Esophagus muscularis mucosa (tissue), 4 donors: Measurements from ENCODE around the gene PGAM2. TPM values are rescaled to one million over a fixed set of nuclear protein-coding genes. Genes with fewer than 3 reads are reported as not detected.
"Not testable (repeated sequence)": the region's sequence is repeated elsewhere in the genome, so short reads cannot be mapped to it uniquely, and the experiment has no call there.

Experiments used
- DNase-seq: peaks from one replicate; pipeline ENCODE4 v3.0.0-alpha.2; 2017; ENCODE audit errors: extremely low spot score
- H3K27ac ChIP-seq, 4 donors: fragments of 200-600 bp; sonication (generic); replicated peaks in 1 of 4; 1 replicate in 3 of 4; 2 replicates in 1 of 4; pipeline ENCODE4 v1.5.1; 2016 to 2019; ENCODE audit warnings: mild to moderate bottlenecking in 1 of 4
- H3K27me3 ChIP-seq, 4 donors: fragments of 200-600 bp; sonication (generic); one replicate each; pipeline versions ENCODE4 v1.5.1 to v1.6.0; 2016 to 2019
- H3K36me3 ChIP-seq, 4 donors: fragments of 200-600 bp; sonication (generic); one replicate each; pipeline ENCODE4 v1.5.1; 2016 to 2019
- H3K4me1 ChIP-seq, 4 donors: fragments of 200-600 bp; sonication (generic); one replicate each; pipeline ENCODE4 v1.5.1; 2016 to 2019
- H3K4me3 ChIP-seq, 4 donors: fragments of 200-600 bp; sonication (generic); 1 replicate in 2 of 4; 2 replicates in 2 of 4; pipeline ENCODE4 v1.5.1; 2016 to 2019; ENCODE audit warnings: mild to moderate bottlenecking in 4 of 4, moderate library complexity in 1 of 4
- H3K9me3 ChIP-seq, 4 donors: fragments of 200-600 bp; sonication (generic); 1 replicate in 3 of 4; 2 replicates in 1 of 4; pipeline ENCODE4 v1.5.1; 2016 to 2019
- POLR2AphosphoS5 ChIP-seq, 2 donors: sonication (generic); formaldehyde crosslinking; IDR thresholded peaks; one replicate each; pipeline ENCODE4 v1.6.1; 2017; ENCODE audit warnings: antibody characterized with exemption in 2 of 2
- WGBS: methylation state at CpG from one replicate; pipeline ENCODE4 v1.1.5; 2018; 5-methylcytosine and 5-hydroxymethylcytosine counted together
- intact Hi-C: fragments of 100-400 bp; cut with DNase I; formaldehyde crosslinking; loops from one replicate; pipeline ENCODE4 v1.15.1; 2023
- total RNA-seq, 4 donors: library from RNA; depleted of rRNA; stranded (reverse); fragments of >200 nt; gene quantifications; one replicate each; pipeline versions ENCODE4 v1.1.0 to v1.2.1, GENCODE V29; 2016
- TF ChIP-seq, protein P1 (sequence below), 3 experiments: fragments of 200-600 bp in 2 of 3; fragments of 450-650 bp in 1 of 3; sonication (generic) in 2 of 3; IDR thresholded peaks; one replicate each; pipeline ENCODE4 v1.5.1; 2017 to 2019; ENCODE audit warnings: antibody characterized with exemption in 3 of 3, mild to moderate bottlenecking in 2 of 3, moderate library complexity in 1 of 3

The PGAM2 gene
- total RNA-seq, 4 donors from 2014 or later, result 0.52 to 1.8 (median 0.66) TPM; not detected in 1

DNA sequence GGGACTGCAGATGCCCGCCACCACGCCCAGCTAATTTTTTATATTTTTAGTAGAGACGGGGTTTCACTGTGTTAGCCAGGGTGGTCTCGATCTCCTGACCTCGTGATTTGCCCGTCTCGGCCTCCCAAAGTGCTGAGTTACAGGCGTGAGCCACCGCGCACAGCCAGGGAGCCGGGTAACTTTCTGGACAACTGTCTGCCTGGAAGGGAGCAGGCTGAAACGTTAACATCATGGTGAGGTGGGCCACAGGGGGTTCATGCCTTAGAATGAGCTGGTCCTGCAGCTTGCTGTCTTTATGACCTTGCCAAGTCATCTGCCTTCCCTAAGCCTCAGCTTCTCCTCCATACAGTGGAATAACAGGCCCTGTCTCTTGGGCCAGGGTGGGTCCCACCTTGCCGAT is 34.0 kb downstream of the PGAM2 start:
- H3K4me3 ChIP-seq, intact Hi-C loops, H3K27ac ChIP-seq, H3K27me3 ChIP-seq, H3K36me3 ChIP-seq, H3K4me1 ChIP-seq, H3K9me3 ChIP-seq, DNase-seq: not testable (repeated sequence)
- WGBS, result 93% methylated on average over 11 of the region's 13 CpGs

DNA sequence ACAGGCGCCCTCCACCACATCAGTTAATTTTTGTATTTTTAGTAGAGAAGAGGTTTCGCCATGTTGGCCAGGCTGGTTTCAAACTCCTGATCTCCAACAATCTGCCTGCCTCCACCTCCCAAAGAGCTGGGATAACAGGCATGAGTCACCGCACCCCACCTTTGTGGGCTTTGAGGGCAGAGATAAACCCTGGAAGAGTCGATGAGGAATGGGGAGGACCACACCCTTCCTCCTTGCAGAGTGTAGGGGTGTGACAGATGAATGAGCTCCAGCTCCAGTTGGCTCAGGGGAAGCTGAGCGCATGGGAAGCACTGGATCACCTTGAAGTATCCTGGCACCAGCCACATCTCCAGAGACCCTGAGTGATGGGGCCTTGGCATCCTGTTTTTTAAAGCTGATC is 35.3 kb downstream of the PGAM2 start:
- H3K4me1 ChIP-seq, intact Hi-C loops, H3K27ac ChIP-seq, DNase-seq, H3K36me3 ChIP-seq, H3K4me3 ChIP-seq, H3K27me3 ChIP-seq, H3K9me3 ChIP-seq: not testable (repeated sequence)
- WGBS, result no CpG with 5 or more reads among the region's 5 CpGs

DNA sequence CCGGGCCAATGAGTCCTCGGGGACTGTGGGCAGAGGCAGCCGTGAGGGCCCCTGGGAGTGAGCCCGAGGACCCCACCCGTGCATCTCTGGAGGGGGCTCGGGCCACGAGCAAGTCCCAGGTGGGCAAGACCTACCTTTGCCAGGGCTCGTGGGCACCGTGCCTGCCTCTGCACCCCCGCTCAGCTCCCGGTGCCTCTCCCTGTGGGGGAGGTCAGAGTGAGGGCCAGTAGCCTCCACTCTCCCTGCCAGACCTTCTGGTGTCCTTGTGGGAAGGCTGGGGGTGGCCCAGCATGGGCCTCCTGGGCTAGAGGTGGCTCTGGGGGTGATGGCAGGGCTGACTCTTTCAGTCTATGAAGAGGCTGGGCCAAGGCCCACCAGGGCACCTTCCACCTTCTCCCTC is 35.9 kb downstream of the PGAM2 start:
- H3K27ac ChIP-seq, intact Hi-C loops, H3K4me3 ChIP-seq, H3K27me3 ChIP-seq, H3K36me3 ChIP-seq, H3K9me3 ChIP-seq, H3K4me1 ChIP-seq, DNase-seq: not testable (repeated sequence)
- WGBS, result 78% methylated on average over 4 of the region's 11 CpGs

DNA sequence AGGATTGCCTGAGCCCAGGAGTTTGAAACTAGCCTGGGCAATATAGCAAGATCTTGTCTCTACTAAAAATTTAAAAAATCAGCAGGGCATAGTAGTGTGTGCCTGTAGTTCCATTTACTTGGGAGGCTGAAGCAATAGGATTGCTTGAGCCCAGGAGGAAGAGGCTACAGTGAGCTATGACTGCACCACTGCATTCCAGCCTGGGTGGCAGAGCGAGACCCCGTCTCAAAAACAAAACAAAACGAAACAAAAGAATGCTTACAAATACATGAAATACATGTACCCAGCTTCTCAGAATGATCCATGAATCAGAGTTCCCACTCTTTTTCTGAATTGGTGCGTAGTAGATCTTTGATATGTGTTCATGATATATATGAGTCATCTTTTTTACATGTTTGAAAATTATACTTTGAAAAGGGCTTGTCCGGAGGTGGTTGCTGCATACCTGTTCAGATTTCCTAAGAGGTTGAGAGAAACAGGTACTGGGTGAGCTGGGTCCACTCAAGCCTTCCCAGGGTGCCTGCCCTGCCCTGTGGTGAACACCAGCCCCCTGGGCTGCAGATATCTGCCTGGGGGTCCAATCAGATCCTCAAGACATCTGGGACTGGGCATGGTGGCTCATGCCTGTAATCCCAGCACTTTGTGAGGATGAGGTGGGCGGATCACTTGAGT is 42.4 kb downstream of the PGAM2 start:
- H3K4me1 ChIP-seq, result peaks cover 11 to 17% (median 14%) of the 10 kb centered on the region in 4 donors
- DNase-seq, H3K9me3 ChIP-seq, H3K4me3 ChIP-seq, H3K36me3 ChIP-seq, intact Hi-C loops, H3K27ac ChIP-seq, H3K27me3 ChIP-seq: not testable (repeated sequence)
- WGBS, result 87% methylated on average over 5 of the region's 6 CpGs

DNA sequence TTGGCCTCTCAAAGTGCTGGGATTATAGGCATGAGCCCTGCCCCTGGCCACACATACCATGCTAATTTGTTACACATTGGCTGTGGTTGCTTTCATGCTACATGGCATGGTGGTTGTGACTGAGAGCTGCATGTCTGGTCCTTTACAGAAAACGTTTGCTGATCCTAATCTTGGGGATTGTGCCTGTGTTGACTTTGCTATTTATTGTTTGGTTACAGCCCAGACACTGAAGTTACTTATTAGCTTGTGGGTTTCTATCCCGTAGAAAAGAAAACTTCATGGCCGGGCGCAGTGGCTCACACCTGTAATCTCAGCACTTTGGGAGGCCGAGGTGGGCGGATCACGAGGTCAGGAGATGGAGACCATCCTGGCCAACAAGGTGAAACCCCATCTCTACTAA is 43.3 kb downstream of the PGAM2 start:
- H3K36me3 ChIP-seq, intact Hi-C loops, H3K27ac ChIP-seq, DNase-seq, H3K27me3 ChIP-seq, H3K4me3 ChIP-seq, H3K9me3 ChIP-seq: not testable (repeated sequence)
- 99% methylated on average over 6 of the region's 7 CpGs for WGBS
- H3K4me1 ChIP-seq, result peaks cover 14 to 21% (median 18%) of the 10 kb centered on the region in 4 donors

DNA sequence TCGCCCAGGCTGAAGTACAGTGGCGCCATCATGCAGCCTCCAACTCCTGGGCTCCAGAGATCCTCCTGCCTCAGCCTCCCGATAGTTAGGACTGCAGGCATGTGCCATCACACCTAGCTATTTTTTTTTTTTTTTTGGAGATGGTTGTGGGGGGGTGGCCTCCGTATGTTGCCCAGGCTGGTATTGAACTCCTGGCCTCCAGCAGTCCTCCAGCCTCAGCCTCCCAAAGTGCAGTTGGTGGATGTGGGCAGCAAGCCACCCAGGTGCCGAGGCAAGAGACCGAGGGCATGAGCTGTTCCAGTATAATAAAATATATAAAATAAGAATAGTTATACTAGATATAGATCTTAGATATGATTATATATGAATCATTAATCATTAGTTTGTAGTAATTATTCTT is 45.5 kb downstream of the PGAM2 start:
- H3K4me3 ChIP-seq, intact Hi-C loops, DNase-seq, H3K9me3 ChIP-seq, H3K27me3 ChIP-seq: not testable (repeated sequence)
- 56% methylated on average over 6 of the region's 6 CpGs for WGBS
- Histone ChIP-seq H3K36me3 (peaks cover 0 to 14% (median 2%) of the 10 kb centered on the region in 4 donors), H3K4me1 (peaks cover 14 to 21% (median 18%) of the 10 kb centered on the region in 4 donors), H3K27ac (peak overlapping the region; percentile 79 to 84 (median 82))

DNA sequence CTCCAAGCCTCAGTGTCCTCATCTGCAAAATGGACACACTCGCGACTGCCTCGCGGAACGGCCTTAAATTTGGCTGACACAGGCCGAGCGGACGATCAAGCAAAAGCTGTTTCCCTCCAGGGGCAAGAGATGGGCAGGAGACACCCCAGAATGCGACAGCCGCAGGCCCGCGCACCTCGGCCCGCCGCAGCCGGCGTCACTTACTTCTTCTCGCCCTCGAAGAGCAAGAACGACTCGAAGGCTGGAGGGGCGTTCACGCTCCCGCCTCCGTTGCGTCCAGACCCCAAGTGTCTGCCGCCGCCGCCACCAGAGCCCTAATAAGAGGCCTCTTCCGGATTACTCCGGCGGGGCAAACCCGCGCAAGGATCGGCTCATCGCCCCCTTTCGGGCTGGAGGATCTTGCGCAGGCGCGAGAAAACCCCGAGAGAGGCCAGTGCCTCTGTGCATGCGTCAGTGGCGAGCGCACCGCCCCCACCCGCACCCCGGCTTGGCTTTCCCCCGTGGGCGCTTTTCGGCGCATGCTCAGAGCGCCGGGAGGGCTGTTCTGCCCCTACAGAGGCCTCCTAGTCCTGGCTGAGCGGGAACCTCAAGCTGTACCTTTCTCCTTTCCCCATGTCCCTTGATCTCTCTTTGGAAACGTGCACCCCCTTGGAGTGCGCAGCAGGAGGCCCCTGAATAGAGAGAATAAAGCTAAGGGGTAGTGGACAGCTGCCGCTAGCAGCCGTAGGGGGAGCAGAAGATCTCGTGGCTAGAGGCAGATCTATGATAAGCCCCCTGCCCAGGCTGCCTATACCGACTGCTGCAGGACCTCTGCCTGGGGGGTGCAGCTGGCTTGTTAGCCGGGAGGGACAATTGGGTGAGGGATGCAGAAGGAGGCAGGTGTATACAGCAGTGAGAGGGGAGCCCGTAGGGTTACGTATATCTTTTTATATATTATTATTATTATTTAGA is 46.2 kb downstream of the PGAM2 start:
- H3K9me3 ChIP-seq, H3K27me3 ChIP-seq, intact Hi-C loops: not testable (repeated sequence)
- Histone ChIP-seq H3K4me1 (peaks cover 14 to 21% (median 18%) of the 10 kb centered on the region in 4 donors), H3K4me3 (peak overlapping the region; percentile 73 to 88 (median 83)), H3K27ac (peak overlapping the region; percentile 79 to 84 (median 82)), H3K36me3 (peaks cover 0 to 21% (median 5%) of the 10 kb centered on the region in 4 donors)
- 14% methylated on average over 7 of the region's 63 CpGs for WGBS
- DNase-seq, result peak; percentile 97
- TF ChIP-seq POLR2AphosphoS5 (IDR thresholded peaks at IDR 0.05), result peak; percentile 78 to 83
- TF ChIP-seq, protein P1, sequence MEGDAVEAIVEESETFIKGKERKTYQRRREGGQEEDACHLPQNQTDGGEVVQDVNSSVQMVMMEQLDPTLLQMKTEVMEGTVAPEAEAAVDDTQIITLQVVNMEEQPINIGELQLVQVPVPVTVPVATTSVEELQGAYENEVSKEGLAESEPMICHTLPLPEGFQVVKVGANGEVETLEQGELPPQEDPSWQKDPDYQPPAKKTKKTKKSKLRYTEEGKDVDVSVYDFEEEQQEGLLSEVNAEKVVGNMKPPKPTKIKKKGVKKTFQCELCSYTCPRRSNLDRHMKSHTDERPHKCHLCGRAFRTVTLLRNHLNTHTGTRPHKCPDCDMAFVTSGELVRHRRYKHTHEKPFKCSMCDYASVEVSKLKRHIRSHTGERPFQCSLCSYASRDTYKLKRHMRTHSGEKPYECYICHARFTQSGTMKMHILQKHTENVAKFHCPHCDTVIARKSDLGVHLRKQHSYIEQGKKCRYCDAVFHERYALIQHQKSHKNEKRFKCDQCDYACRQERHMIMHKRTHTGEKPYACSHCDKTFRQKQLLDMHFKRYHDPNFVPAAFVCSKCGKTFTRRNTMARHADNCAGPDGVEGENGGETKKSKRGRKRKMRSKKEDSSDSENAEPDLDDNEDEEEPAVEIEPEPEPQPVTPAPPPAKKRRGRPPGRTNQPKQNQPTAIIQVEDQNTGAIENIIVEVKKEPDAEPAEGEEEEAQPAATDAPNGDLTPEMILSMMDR (IDR thresholded peaks at IDR 0.05), result peak; percentile 61 to 79 (median 71)

DNA sequence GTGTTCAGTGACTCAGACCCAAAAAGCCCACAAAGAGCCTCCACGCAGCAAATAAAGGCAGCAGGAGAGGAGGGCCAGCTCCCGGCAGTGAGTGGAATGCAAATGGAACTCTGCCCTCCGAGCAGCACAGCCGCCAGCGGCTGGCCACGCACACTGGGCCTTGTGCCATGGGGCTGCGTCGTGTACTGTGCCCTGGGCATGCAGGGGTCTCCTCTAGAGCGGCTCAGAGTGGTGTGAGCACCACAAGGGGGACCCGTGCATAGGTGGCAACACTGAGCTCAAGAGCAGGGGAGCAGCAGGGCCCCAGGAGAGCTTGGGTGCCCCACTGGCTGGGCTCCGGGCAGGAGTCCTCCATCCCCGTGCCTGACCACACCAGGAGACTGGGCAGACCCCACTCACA is 50.3 kb downstream of the PGAM2 start:
- intact Hi-C loops, H3K27ac ChIP-seq, H3K27me3 ChIP-seq, DNase-seq, H3K4me3 ChIP-seq, H3K9me3 ChIP-seq: not testable (repeated sequence)
- Histone ChIP-seq H3K36me3 (peaks cover 4 to 48% (median 19%) of the 10 kb centered on the region in 4 donors), H3K4me1 (peaks cover 14 to 18% (median 16%) of the 10 kb centered on the region in 4 donors)
- no CpG with 5 or more reads among the region's 12 CpGs for WGBS

Other genes with a start within 250 kb of the PGAM2 start
- 10 to 100 TPM; 72.2 to 93.3 (median 76.2) TPM for gene MRPS24, start 196.1 kb downstream of the PGAM2 start, total RNA-seq
- gene URGCP, start 159.0 kb downstream of the PGAM2 start, total RNA-seq, result 10 to 100 TPM; 27.0 to 51.3 (median 40.0) TPM
- gene UBE2D4, start 139.1 kb downstream of the PGAM2 start, total RNA-seq, result 10 to 100 TPM; 20.1 to 36.4 (median 26.3) TPM
- gene SPDYE1, start 67.7 kb downstream of the PGAM2 start, total RNA-seq, result under 1 TPM in 1 of 4 donors, not detected in 3; 0.11 TPM
- gene DBNL, start 20.9 kb downstream of the PGAM2 start, total RNA-seq, result 100 to 1,000 TPM in 3 of 4 donors, 10 to 100 TPM in 1; 93.9 to 122 (median 115) TPM
- 10 to 100 TPM; 12.4 to 32.3 (median 26.5) TPM for gene POLM, start 17.0 kb upstream of the PGAM2 start, total RNA-seq
- gene AEBP1, start 38.8 kb upstream of the PGAM2 start, total RNA-seq, result 100 to 1,000 TPM in 3 of 4 donors, 10 to 100 TPM in 1; 71.0 to 234 (median 156) TPM
- gene POLD2, start 58.0 kb upstream of the PGAM2 start, total RNA-seq, result 10 to 100 TPM; 33.6 to 71.2 (median 55.9) TPM
- not detected for gene MYL7, start 75.8 kb upstream of the PGAM2 start, total RNA-seq
- 1 to 10 TPM in 3 of 4 donors, under 1 TPM in 1; 0.75 to 2.8 (median 1.2) TPM for gene GCK, start 123.9 kb upstream of the PGAM2 start, total RNA-seq
- gene YKT6, start 135.4 kb upstream of the PGAM2 start, total RNA-seq, result 10 to 100 TPM; 49.8 to 79.5 (median 64.4) TPM